ENCODE results near the gene ZNF790. TPM values are rescaled to one million over a fixed set of nuclear protein-coding genes. Genes with fewer than 3 reads are reported as not detected.

The ZNF790 gene
- total RNA-seq = 10 to 100 TPM in 3 of 4 donors, 1 to 10 TPM in 1; 9.8 to 18.7 (median 14.6) TPM

DNA sequence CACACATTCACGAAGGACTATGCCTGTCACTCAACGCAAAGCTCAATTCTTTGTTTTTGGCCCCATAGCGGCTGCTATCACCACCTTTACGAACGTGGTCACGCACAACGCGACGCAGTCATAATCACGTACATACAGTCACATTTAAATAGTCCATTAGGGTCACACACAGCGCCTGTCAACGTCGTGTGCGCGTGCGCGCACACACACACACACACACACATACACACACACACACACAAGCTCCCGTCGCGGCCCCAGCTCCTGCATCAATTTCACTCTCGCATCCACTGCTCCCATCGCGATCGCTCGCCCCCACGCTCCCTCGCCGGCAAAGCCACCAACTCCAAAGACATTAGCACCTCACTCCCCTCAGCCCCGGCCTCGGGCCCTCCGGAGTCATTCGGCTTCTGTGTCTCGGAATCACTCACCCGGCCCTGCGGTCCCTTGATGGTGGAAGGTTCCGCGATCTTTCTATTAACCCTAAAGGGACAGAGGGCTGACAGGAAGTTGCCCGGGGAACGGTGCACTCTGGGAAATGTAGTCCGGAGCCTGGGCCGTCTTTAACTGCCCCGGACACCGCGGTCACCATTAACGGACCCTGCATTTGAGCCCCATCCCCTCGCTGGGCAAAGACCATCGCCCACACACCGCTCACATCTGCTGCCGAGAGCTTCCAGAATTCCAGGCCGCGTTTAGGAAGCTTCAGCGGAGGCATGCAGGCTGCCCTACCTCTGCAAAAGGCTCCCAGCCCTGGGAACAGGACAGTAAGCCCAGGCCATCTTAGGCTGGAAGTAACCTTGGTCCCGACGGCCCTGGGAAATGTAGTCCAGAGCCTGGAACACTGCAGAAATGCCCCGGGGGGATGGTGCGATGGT is at the start of gene ZNF790:
Gene ZNF790 (minus strand): TSS at position 482 of the 878 bp plus-strand sequence. CDS start 12,768 bp downstream, outside the sequence.
- H3K9me3 ChIP-seq = no peaks in the 10 kb centered on the region
- H3K27me3 ChIP-seq = no peaks in the 10 kb centered on the region
- WGBS, 2 donors = 0 to 1% methylated on average over 28 to 54 of the region's 56 CpGs
- H3K36me3 ChIP-seq = peaks cover 4 to 7% of the 10 kb centered on the region in 2 donors
- peak within 1 kb of the TSS; percentile 65 to 92 (median 89) for H3K4me3 ChIP-seq (replicated peaks in 1 of 3)
- intact Hi-C loops (cut with DNase I) = no loop called here
- H3K27ac ChIP-seq = peak within 1 kb of the TSS; percentile 79 to 92 (median 85)
- H3K4me1 ChIP-seq = peaks cover 9 to 11% of the 10 kb centered on the region in 2 donors
- TF ChIP-seq, protein P1, sequence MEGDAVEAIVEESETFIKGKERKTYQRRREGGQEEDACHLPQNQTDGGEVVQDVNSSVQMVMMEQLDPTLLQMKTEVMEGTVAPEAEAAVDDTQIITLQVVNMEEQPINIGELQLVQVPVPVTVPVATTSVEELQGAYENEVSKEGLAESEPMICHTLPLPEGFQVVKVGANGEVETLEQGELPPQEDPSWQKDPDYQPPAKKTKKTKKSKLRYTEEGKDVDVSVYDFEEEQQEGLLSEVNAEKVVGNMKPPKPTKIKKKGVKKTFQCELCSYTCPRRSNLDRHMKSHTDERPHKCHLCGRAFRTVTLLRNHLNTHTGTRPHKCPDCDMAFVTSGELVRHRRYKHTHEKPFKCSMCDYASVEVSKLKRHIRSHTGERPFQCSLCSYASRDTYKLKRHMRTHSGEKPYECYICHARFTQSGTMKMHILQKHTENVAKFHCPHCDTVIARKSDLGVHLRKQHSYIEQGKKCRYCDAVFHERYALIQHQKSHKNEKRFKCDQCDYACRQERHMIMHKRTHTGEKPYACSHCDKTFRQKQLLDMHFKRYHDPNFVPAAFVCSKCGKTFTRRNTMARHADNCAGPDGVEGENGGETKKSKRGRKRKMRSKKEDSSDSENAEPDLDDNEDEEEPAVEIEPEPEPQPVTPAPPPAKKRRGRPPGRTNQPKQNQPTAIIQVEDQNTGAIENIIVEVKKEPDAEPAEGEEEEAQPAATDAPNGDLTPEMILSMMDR (IDR thresholded peaks at IDR 0.05) = no peak
- TF ChIP-seq POLR2A (IDR thresholded peaks at IDR 0.05) = peak in 1 of 2 donors; percentile 39
- peak; percentile 90 to 91 for DNase-seq

DNA sequence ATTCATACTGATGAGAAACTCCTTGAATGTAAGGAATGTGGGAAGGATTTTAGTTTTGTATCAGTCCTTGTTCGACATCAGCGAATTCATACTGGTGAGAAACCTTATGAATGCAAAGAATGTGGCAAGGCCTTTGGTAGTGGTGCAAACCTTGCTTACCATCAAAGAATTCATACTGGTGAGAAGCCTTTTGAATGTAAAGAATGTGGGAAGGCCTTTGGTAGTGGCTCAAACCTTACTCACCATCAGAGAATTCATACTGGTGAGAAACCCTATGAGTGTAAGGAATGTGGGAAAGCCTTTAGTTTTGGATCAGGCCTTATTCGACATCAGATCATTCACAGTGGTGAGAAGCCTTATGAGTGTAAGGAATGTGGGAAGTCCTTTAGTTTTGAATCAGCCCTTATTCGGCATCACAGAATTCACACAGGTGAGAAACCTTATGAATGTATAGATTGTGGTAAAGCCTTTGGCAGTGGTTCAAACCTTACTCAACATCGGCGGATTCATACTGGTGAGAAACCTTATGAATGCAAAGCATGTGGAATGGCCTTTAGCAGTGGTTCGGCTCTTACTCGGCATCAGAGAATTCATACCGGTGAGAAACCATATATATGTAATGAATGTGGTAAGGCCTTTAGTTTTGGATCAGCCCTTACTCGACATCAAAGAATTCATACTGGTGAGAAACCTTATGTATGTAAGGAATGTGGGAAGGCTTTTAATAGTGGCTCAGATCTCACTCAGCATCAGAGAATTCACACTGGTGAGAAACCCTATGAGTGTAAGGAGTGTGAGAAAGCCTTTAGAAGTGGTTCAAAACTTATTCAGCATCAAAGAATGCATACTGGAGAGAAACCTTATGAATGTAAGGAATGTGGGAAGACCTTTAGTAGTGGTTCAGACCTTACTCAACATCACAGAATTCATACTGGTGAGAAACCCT is 39.1 kb upstream of the ZNF790 start:
- Histone ChIP-seq H3K27ac (no peak overlapping the region), H3K4me3 (replicated peaks in 1 of 3) (no peak overlapping the region), H3K9me3 (peaks cover 16% of the 10 kb centered on the region), H3K4me1 (no peaks in the 10 kb centered on the region), H3K36me3 (peaks cover 29 to 42% of the 10 kb centered on the region in 2 donors), H3K27me3 (no peaks in the 10 kb centered on the region)
- 94 to 95% methylated on average over 10 of the region's 10 CpGs for WGBS, 2 donors
- TF ChIP-seq, protein P1 (IDR thresholded peaks at IDR 0.05) = no peak
- no peak for TF ChIP-seq POLR2A (IDR thresholded peaks at IDR 0.05)
- no peak for DNase-seq
- intact Hi-C loops (cut with DNase I) = loop anchor here (5.0 to 10.0 kb wide), 2 partner anchors 258 to 325 kb away; no protein-coding TSS in a partner anchor

DNA sequence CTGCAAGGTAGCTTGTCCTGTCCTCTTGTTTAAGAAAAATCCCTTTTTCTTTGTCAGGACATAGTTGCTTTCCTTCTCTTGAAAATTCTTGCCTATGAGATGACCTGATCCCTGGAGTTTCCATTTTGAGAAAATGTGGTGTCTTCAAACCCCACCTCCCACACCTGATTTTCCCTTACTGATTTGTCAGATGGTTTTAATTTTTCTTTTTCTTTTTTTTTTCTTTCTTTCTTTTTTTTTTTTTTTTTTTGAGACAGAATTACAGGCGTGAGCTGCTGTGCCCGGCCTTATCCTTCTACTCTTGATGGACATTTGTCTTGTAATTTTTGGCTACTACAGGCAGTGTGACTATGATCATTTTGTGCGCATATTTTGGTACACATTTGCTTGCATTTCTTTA is 13.7 kb upstream of the ZNF790 start:
- intact Hi-C loops (cut with DNase I) = no loop called here
- Histone ChIP-seq H3K36me3 (peaks cover 4 to 12% of the 10 kb centered on the region in 2 donors), H3K27ac (no peak overlapping the region), H3K27me3 (no peaks in the 10 kb centered on the region), H3K9me3 (no peaks in the 10 kb centered on the region), H3K4me3 (replicated peaks in 1 of 3) (no peak overlapping the region), H3K4me1 (peaks cover 4 to 16% of the 10 kb centered on the region in 2 donors)
- TF ChIP-seq, protein P1 (IDR thresholded peaks at IDR 0.05) = no peak
- TF ChIP-seq POLR2A (IDR thresholded peaks at IDR 0.05) = no peak
- no peak for DNase-seq
- 97 to 100% methylated on average over 3 of the region's 3 CpGs for WGBS, 2 donors

DNA sequence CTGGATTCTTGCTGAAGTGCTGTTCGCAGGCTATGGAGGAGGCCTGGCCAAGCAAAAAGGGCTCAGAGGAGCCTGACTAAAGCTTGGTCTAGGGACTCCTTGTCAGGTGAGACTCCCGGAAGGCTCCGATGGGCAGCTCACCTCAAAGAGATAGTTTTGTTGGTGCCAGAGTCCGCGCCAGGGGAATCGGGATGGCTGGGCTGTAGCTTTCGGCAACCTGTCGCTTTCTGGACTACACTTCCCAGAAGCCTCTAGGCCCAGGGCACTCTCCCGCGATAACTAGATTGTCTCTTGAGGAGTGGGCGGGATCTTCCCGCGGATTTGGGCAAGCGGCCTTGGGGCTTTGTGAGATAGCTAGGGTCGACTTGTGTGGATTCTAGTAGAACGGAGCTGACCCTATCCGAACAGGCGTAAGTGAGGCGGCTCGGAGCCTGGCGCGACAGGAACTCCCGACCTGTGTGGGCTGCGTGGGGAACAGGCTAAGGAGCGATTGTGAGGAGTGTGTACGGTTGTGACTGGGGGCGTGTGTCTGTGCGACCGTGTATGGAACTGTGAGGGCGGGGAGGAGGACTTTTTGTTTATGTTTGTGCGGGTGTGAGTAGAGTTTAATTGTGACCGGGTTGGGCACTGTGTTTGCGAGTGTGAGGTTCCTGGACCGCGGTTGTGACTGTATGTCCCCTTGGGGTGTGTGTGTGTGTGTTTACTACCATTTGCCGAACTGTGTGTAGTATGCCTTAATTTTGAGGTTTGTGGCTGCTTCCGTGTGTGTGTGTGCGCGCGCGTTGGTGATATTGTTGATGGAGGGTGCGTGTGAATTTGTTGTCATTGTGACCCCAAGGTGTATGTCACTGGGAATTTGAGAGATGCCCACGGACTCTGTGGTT is 12.6 kb upstream of the ZNF790 start, which contains the start of gene ZNF345:
Gene ZNF345 (plus strand): TSS at position 318 of the 884 bp plus-strand sequence. CDS start 25,955 bp downstream, outside the sequence.
- H3K4me3 ChIP-seq (replicated peaks in 1 of 3) = peak within 1 kb of the TSS; percentile 20 to 57 (median 42)
- intact Hi-C loops (cut with DNase I) = no loop called here
- peaks cover 4 to 16% of the 10 kb centered on the region in 2 donors for H3K4me1 ChIP-seq
- no peaks in the 10 kb centered on the region for H3K9me3 ChIP-seq
- 0% methylated on average over 33 to 40 of the region's 43 CpGs for WGBS, 2 donors
- H3K36me3 ChIP-seq = peaks cover 3 to 4% of the 10 kb centered on the region in 2 donors
- peak within 1 kb of the TSS; percentile 26 to 83 (median 80) for H3K27ac ChIP-seq
- peak; percentile 93 to 94 for DNase-seq
- TF ChIP-seq POLR2A (IDR thresholded peaks at IDR 0.05) = peak in 1 of 2 donors; percentile 41
- TF ChIP-seq, protein P1 (IDR thresholded peaks at IDR 0.05) = no peak
- H3K27me3 ChIP-seq = no peaks in the 10 kb centered on the region

All from thyroid gland (tissue), 4 donors.